Activated naive CD8-positive, alpha-beta T cell treated with anti-CD3 and anti-CD28 coated beads, Interleukin-2, amount 10 ng/mL, durations not matched to agents 7 days and 5 days (primary cell): ENCODE data around the gene NME3. TPM values are rescaled to one million over a fixed set of nuclear protein-coding genes. Genes with fewer than 3 reads are reported as not detected.

ENCODE experiments used
- ATAC-seq: fragments of 150-1000 bp; cut with Tn5 transposase; one replicate; pipeline ENCODE4 v1.10.0; 2021; ENCODE audit warnings: low read depth, moderate library complexity
- POLR2A ChIA-PET: fragments of 350-600 bp; sonication (Branson Sonifier 250); formaldehyde crosslinking; loops from one replicate; lab custom pipeline; 2021; ENCODE audit warnings: antibody characterized with exemption; lab: Charles Lee
- DNase-seq: peaks from one replicate; pipeline ENCODE4 v3.0.0; 2021
- H3K27ac Mint-ChIP-seq: one replicate; pipeline ENCODE4 v1.8.0; 2022; ENCODE audit warnings: mild to moderate bottlenecking, mixed read lengths
- H3K27me3 Mint-ChIP-seq: one replicate; pipeline ENCODE4 v1.8.0; 2022; ENCODE audit warnings: mild to moderate bottlenecking, moderate library complexity, mixed read lengths
- H3K36me3 Mint-ChIP-seq: one replicate; pipeline ENCODE4 v1.8.0; 2021; ENCODE audit warnings: mild to moderate bottlenecking, mixed read lengths
- H3K4me1 Mint-ChIP-seq: one replicate; pipeline ENCODE4 v1.8.0; 2021; ENCODE audit warnings: mixed read lengths
- H3K4me3 Mint-ChIP-seq: one replicate; pipeline ENCODE4 v1.8.0; 2022; ENCODE audit warnings: mild to moderate bottlenecking, moderate library complexity, mixed read lengths
- H3K9me3 Mint-ChIP-seq: one replicate; pipeline ENCODE4 v1.8.0; 2021; ENCODE audit warnings: mixed read lengths
- total RNA-seq, 2 experiments: library from RNA; stranded (reverse); gene quantifications; one replicate each; pipeline ENCODE4 v1.2.3, GENCODE V29; 2021

Gene NME3
- total RNA-seq, 2 experiments from 2014 or later, result 58.1 to 60.9 TPM

DNA sequence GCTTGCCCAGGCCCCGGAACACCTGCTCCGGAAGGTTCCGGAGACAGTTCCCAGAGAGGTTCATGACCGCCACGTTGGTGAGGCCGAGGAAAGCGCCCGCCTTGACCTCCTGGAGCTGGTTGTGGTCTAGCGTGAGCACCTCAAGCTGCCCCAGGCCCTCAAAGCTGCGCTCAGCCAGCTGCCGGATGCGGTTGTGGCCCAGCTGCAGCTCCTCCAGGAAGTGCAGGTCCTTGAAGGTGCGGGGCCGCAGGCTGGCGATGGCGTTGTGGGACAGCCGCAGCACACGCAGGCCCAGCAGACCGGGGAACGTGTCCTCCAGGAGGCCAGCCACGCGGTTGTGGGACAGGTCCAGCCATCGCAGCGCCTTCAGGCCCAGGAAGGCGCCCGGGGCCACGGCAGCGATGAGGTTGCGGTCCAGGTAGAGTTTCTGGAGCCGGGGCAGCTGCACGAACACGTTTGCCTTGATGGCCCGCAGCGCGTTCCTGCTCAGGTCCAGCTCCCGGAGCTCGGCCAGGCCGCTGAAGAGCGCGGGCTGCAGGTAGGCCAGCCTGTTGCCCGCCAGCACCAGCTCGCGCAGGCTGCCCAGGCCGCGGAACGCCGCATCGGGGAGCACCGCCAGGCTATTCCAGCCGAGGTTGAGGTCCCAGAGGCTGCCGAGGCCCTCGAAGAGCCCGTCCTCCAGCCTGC is 20.1 kb upstream of the NME3 start:
- Mint-ChIP-seq H3K4me3 (no peak overlapping the region), H3K4me1 (peaks cover 1% of the 10 kb centered on the region), H3K9me3 (no peaks in the 10 kb centered on the region), H3K27me3 (no peaks in the 10 kb centered on the region), H3K27ac (no peak overlapping the region), H3K36me3 (peaks cover 1% of the 10 kb centered on the region)
- DNase-seq (peak; percentile 28), ATAC-seq (no peak)
- POLR2A ChIA-PET, result interaction anchor here (1.4 kb wide), 1 partner anchor 9 kb away, joined by 5 read pairs; the partner anchor contains the start of genes NUBP2 and SPSB3

DNA sequence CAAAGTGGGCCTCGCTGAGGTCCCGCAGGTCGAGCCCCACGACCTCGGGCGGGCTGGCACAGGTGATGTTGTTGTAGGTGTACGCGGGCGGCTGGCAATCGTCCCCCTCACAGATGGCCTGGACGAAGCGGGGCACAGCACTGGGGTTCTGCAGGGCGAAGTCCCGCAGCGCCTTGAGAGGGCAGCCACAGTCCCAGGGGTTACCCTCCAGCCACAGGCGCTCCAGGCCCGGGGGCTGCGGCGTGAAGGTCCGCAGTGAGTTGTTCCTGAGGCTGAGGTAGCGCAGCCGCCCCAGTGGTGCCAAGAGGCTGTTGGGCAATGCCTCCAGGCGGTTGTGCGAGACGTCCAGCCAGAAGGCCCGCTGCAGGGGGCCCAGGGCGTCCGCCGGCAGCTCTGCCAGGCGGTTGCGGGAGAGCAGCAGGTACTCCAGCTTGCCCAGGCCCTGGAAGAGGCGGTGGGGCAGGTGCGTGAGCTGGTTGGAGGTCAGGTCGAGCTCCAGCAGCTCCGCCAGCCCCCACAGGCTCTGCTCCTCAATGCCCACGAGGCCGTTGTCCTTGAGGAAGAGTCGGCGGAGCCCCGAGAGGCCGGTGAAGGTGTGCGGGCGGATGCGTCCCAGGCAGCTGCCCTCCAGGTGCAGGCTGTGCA is 19.4 kb upstream of the NME3 start:
- H3K4me3 Mint-ChIP-seq, result no peak overlapping the region
- POLR2A ChIA-PET, result interaction anchor here (1.4 kb wide), 1 partner anchor 8 kb away, joined by 5 read pairs; the partner anchor contains the start of genes NUBP2 and SPSB3

DNA sequence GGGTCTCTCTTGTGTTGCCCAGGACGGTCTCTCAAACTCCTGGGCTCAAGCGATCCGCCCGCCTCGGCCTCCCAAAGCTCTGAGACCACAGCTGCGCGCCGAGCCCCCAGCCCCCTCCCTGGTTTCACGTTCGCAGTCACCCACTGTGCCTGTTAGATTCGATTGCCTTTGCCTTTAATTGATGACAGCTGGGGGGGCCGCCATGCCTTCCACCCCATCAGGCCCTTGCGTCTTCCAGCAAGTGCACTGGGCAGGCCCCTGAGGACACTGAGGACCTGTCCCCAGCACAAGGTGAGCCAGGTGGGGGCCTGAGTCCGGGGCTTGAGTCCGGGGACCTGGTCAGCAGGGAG is 18.9 kb upstream of the NME3 start:
- Mint-ChIP-seq H3K36me3 (peaks cover 1% of the 10 kb centered on the region), H3K4me3 (no peak overlapping the region), H3K9me3 (no peaks in the 10 kb centered on the region), H3K27ac (no peak overlapping the region), H3K27me3 (no peaks in the 10 kb centered on the region), H3K4me1 (peaks cover 1% of the 10 kb centered on the region)
- ATAC-seq (no peak), DNase-seq (no peak)
- POLR2A ChIA-PET, result no interaction called here

More for the DNA sequence above, 19.4 kb upstream of the NME3 start:
- no peak for ATAC-seq
- Mint-ChIP-seq H3K27ac (no peak overlapping the region), H3K27me3 (no peaks in the 10 kb centered on the region), H3K4me1 (peaks cover 1% of the 10 kb centered on the region), H3K9me3 (no peaks in the 10 kb centered on the region), H3K36me3 (peaks cover 1% of the 10 kb centered on the region)
- DNase-seq, result no peak

DNA sequence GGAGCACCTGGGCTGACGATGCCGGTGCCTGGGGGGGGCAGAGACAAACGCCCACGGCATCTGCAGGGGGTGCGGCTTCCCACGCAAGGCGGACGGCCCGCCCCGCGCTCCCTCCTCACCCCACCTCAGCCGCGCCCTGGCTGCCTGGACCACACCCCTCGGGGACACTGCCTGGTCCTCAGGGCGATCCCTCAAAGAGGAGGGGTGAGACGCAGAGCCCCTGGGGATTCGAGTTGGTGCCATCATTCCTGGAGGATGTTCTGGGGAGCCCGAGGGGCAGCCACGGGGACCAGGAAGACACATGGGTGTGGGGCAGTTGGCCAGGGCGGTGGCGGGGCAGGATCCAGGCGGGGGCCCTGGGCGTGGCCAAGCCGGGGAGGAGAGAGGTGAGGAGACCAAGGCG is 18.3 kb upstream of the NME3 start:
- H3K27me3 Mint-ChIP-seq, result no peaks in the 10 kb centered on the region
- peaks cover 1% of the 10 kb centered on the region for H3K36me3 Mint-ChIP-seq
- POLR2A ChIA-PET, result no interaction called here
- DNase-seq, result no peak
- no peak overlapping the region for H3K4me3 Mint-ChIP-seq
- peaks cover 4% of the 10 kb centered on the region for H3K4me1 Mint-ChIP-seq
- ATAC-seq, result no peak
- no peaks in the 10 kb centered on the region for H3K9me3 Mint-ChIP-seq
- no peak overlapping the region for H3K27ac Mint-ChIP-seq

DNA sequence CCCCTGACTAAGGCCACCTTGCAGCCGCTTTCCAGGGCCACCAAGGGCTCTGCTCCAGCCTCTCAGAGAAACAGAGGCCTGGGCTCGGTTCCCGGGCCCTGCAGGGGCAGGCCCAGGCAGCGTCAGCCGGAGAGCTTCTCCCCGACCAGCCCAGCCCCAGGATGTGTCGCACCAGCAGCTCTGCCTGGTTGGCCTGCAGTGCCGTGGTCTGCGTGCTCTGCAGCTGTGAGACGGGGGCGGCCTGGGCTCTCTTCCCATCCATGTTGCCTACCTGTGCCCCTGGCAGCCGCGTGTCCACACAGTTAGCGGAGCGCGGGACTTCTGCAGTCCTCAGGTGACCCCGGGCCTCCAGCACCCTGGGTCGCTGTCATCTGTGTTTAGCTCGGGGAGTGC is 17.4 kb upstream of the NME3 start:
- Mint-ChIP-seq H3K4me1 (peaks cover 5% of the 10 kb centered on the region), H3K4me3 (no peak overlapping the region), H3K27ac (no peak overlapping the region), H3K9me3 (no peaks in the 10 kb centered on the region), H3K36me3 (peaks cover 1% of the 10 kb centered on the region), H3K27me3 (no peaks in the 10 kb centered on the region)
- POLR2A ChIA-PET, result no interaction called here
- ATAC-seq (no peak), DNase-seq (peak; percentile 26)

DNA sequence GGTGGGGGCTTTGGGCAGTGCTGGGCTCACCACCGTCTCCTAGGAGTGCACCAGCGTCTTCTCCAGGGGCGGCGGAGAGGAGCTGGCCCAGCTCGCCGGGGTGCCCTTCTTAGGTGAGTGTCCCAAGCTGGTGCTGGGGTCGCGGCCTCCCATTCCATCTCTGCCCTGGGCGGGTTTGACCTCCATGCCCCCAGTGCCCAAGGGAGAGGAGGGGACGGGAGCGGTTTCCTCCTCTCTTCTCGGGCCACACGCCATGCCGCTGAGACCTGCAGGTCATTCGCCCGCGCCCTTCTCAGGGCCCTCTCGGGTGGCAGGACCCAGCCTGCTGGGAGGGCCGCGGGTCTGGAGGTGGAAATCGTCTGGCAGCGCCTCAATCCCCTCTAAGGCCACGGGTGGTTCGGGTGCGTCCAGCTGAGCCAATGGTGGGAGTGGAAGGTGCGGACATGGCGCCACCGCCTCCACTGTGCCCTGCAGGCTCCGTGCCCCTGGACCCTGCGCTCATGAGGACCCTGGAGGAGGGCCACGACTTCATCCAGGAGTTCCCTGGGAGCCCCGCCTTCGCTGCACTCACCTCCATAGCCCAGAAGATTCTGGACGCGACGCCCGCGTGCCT is 16.9 kb upstream of the NME3 start:
- ATAC-seq (no peak), DNase-seq (no peak)
- H3K36me3 Mint-ChIP-seq, result peaks cover 1% of the 10 kb centered on the region
- no peak overlapping the region for H3K27ac Mint-ChIP-seq
- peaks cover 8% of the 10 kb centered on the region for H3K4me1 Mint-ChIP-seq
- H3K4me3 Mint-ChIP-seq, result no peak overlapping the region
- H3K9me3 Mint-ChIP-seq, result no peaks in the 10 kb centered on the region
- no peaks in the 10 kb centered on the region for H3K27me3 Mint-ChIP-seq
- POLR2A ChIA-PET, result no interaction called here

DNA sequence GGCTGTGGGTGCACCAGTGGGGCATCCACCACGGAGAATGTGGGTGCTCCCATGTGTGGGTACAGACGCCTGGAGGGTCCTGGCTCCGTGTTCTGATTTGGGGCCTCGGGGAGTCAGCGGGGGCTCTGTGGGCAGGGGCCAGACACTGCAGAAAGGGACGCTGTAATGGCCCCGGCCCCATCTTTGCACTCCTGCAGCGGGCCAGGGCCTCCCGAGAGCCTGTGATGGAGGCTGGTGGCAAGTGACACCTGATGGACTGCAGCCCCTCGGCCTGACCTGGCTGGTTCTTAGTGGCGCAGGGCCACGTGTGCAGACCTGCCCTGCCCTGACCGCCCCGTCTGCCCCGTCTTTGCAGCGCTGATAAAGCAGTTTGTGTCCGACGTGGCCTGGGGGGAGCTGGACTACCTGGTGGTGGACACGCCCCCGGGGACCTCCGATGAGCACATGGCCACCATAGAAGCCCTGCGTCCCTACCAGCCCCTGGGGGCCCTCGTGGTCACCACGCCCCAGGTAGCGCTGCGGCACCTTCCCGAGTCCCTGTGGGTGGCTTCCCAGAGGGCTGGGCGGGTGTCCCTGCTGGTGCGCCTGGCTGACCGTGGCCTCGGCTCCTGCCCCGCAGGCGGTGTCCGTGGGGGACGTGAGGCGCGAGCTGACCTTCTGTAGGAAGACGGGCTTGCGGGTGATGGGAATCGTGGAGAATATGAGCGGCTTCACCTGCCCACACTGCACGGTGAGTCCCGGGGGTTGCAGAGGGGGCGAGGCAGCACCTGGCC is 16.2 kb upstream of the NME3 start:
- ATAC-seq (no peak), DNase-seq (peak; percentile 29)
- Mint-ChIP-seq H3K4me3 (no peak overlapping the region), H3K4me1 (peaks cover 8% of the 10 kb centered on the region), H3K27me3 (no peaks in the 10 kb centered on the region), H3K36me3 (peaks cover 1% of the 10 kb centered on the region), H3K9me3 (no peaks in the 10 kb centered on the region), H3K27ac (no peak overlapping the region)
- POLR2A ChIA-PET, result no interaction called here

DNA sequence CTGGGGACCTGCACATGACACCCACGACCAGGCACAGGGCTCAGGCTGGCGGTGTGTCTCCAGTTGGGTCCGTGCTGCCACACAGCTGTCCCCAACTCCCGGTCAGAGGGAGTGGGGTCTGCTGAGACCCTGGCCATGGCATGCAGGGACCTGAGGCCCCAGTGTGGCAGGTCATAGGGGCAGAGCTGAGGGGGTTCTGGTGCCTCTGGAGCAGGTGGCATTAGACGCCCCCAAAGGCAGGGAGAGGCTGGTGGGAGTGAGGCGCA is 15.6 kb upstream of the NME3 start:
- POLR2A ChIA-PET, result no interaction called here
- no peak for DNase-seq
- Mint-ChIP-seq H3K27me3 (no peaks in the 10 kb centered on the region), H3K4me3 (no peak overlapping the region), H3K9me3 (no peaks in the 10 kb centered on the region), H3K36me3 (peaks cover 1% of the 10 kb centered on the region), H3K4me1 (peaks cover 8% of the 10 kb centered on the region), H3K27ac (no peak overlapping the region)
- no peak for ATAC-seq

DNA sequence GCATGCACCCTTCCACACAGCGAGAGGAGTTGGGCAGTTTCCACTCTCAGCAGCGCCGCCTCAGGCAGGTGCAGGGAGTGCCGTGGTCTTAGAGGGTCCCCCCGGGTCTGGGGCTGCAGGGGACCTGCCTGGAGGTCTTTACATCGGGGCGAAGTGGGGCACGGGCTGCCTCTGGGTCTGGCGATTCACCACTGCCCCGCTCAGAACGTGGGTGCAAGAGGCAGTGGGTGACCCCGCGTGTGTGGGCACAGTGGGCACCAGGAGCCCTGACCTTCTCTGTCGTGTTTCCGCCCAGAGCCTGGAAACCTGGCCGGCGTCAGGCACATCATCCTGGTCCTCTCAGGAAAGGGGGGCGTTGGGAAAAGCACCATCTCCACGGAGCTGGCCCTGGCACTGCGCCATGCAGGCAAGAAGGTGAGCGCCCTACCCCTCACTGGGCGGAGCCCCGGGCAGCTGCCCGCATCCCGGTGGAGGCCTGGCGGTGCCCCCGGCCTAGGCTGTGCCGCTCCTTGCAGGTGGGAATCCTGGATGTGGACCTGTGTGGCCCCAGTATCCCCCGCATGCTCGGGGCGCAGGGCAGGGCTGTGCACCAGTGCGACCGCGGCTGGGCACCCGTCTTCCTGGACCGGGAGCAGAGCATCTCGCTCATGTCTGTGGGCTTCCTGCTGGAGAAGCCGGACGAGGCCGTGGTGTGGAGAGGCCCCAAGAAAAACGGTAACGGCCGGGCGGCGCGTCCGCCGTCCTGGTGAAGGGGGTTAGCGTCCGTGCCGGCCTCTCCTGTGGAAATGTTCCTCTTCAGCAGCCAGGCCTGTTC is 15.1 kb upstream of the NME3 start:
- Mint-ChIP-seq H3K4me3 (no peak overlapping the region), H3K9me3 (no peaks in the 10 kb centered on the region), H3K27ac (no peak overlapping the region), H3K36me3 (peaks cover 4% of the 10 kb centered on the region), H3K4me1 (peaks cover 12% of the 10 kb centered on the region), H3K27me3 (no peaks in the 10 kb centered on the region)
- ATAC-seq (no peak), DNase-seq (peak; percentile 24)
- POLR2A ChIA-PET, result no interaction called here

DNA sequence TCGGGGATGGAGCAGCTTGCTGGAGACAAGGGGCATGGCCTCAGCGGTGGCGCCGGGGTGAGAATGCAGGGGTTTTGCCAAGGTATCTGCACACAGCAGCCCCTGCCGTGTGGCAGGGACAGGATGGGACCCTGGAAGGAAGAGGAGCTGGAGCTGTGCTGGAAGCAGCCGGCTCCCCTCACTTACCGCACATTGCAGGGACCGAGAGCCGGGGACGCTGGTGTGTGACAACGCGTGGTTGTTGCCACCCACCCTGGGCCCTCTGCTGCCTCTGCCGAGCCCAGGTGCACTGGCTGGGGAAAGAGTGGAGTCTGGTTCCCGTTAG is 14.5 kb upstream of the NME3 start:
- ATAC-seq (no peak), DNase-seq (no peak)
- Mint-ChIP-seq H3K4me3 (no peak overlapping the region), H3K27ac (no peak overlapping the region), H3K9me3 (no peaks in the 10 kb centered on the region), H3K4me1 (peaks cover 18% of the 10 kb centered on the region), H3K27me3 (no peaks in the 10 kb centered on the region), H3K36me3 (peaks cover 4% of the 10 kb centered on the region)
- POLR2A ChIA-PET, result no interaction called here

DNA sequence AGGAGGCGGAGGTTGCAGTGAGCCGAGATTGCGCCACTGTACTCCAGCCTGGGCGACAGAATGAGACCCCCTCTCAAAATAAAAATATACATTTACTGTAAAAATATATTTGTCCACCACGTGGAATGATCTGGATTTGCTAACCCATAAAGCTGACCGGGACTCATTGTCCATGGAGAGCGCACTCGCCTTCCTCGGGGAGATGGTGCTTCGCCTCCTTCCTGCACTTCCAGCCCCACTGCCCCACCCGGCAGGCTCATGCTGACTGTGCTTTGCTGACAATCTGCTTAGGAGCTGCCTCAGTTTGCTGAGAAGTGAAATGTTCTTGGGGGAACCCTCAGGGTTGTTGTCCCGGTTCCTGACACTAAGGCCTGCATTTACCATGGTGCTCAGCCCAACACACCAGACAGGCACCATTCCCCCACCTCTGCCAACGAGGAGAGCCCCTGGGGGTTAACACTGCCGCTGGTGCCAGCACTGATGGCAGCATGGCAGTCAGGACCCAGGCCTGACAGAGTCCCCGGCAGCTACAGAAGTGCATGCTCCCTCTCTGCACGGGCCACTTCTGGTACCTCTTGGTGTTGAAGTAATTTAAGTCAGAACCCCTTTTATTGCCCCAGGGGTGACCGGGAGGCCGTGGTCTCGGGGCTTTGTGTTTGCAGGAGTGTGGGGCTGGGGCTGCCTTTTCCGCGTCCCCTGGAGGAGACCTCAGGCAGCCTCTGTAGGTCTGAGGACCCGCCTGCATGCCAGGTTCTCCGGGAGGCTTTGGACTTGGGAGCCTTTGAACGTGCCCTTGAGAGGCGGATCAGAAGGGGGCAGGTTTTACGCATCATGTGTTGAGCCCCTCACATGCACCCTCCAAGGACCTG is 13.9 kb upstream of the NME3 start:
- H3K27ac Mint-ChIP-seq, result no peak overlapping the region
- DNase-seq (no peak), ATAC-seq (no peak)
- POLR2A ChIA-PET, result interaction anchor here (1.0 to 3.7 kb wide), 2 partner anchors 8 to 13 kb away, joined by 3 to 88 read pairs; partner anchors contain the start of genes EME2, IGFALS, MRPS34 and NME3
- H3K9me3 Mint-ChIP-seq, result no peaks in the 10 kb centered on the region
- H3K36me3 Mint-ChIP-seq, result peaks cover 4% of the 10 kb centered on the region
- peaks cover 19% of the 10 kb centered on the region for H3K4me1 Mint-ChIP-seq
- H3K27me3 Mint-ChIP-seq, result no peaks in the 10 kb centered on the region
- peak overlapping the region; percentile 45 for H3K4me3 Mint-ChIP-seq
